HG03135 (cell line): ENCODE measurements around the gene C19orf85.
"Not testable (repeated sequence)": the region's sequence is repeated elsewhere in the genome, so short reads cannot be mapped to it uniquely, and the experiment has no call there.

Source experiments
- ATAC-seq: cut with Tn5 transposase; IDR thresholded peaks from one replicate; pipeline ENCODE4 v1.9.1; 2021; ENCODE audit warnings: mild to moderate bottlenecking, moderate library complexity; ENCODE audit not compliant: unreplicated experiment

C19orf85 gene

GRCh38 chr19:55459950-55460657, 4.4 kb downstream of the C19orf85 start:
- no peak for ATAC-seq

DNA sequence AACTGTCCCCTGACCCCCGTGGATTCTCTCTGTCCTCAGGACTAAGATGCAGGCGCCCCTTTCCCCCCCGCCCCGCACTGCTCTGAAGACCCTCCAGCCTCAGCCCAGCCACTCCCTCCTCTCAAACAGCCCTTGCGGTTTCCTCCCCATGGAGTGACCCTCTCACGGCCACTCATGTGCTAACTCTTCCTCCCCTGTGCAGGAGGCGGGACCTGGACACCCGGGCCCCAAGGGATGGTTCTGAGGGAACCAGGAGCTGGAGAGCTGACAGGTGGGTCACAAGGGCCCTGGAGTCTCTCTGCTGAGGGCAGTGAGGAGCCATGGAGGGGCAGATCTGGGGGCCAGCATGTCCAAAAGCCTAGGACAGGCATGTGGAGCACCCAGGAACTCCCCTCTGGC, 5.0 kb downstream of the C19orf85 start:
- ATAC-seq, result no peak

- ATAC-seq, result no peak
These were observed 6.7 kb downstream of the C19orf85 start for GRCh38 chr19:55457683-55458457.

- ATAC-seq, result no peak
These were observed 8.2 kb downstream of the C19orf85 start for GRCh38 chr19:55456347-55456746.

DNA sequence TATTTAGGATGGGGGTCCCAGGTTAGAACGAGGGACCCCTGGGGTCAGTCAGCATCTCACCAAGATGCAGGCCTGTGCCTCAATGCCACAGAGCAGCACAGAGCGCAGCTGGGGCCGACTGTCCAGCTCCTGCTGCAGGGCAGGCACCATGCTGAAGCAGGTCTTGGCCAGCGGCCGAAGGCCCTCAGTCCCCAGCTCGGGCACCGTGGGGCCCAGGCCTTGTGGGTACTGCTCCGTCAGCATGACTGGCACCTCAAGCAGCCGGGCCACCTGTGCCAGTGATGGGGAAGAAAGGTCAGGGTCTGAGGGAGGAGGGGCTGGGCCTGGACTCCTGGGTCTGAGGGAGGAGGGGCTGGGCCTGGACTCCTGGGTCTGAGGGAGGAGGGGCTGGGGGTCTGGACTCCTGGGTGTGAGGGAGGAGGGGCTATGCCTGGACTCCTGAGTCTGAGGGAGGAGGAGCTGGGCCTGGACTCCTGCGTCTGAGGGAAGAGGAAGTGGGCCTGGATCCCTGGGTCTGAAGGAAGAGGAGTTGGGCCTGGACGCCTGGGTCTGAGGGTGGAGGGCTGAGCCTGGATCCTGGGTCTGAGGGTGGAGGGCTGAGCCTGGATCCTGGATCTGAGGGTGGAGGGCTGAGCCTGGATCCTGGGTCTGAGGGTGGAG, 8.8 kb downstream of the C19orf85 start:
- ATAC-seq, result no peak

GRCh38 chr19:55454787-55455243, 9.7 kb downstream of the C19orf85 start:
- no peak for ATAC-seq

GRCh38 chr19:55453511-55454260, 10.9 kb downstream of the C19orf85 start:
- no peak for ATAC-seq

GRCh38 chr19:55452749-55453346, 11.7 kb downstream of the C19orf85 start:
- ATAC-seq, result no peak

DNA sequence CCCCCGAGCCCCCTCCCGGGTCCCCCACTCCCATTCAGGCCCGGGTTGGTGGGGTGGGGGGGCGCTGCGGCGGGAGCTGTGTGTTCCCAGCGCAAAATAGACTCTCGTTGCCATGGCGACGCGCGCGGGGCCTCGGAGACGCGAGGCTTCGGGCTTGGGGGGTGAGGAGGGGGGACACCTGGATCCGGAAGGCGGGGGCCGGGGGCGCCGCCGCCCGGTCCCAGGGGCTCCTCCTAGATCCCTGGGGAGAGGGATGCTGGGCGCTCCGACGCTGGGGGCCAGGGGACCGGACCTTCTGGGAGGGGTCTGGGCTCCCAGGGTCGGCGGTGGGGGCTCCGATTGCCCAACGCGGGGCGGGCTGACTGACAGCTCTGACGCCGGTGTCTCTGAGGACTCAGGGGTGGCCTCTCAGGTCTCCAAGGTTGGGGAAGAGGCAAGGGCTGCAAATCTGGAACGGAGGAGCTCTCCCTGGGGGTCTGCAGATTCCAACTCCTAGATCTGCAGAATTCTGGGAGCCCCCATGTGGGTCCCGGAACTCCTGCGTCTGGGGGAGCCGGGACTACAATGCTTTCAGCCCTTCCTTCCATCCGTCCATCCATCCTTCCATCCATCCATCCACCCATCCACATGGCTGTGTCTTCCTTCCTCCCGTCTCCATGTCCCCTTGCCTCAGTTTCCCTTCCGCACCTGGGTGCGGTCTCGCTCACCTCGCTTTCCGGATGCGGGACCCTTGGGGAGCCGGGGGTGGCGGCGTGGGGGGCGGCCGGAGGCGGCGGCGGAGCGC, 12.4 kb downstream of the C19orf85 start:
- ATAC-seq, result no peak

GRCh38 chr19:55451163-55451964, 13.2 kb downstream of the C19orf85 start:
- ATAC-seq, result no peak

- ATAC-seq, result no peak
These were observed 15.1 kb downstream of the C19orf85 start for GRCh38 chr19:55449469-55449868.

- not testable (repeated sequence) for ATAC-seq
These were observed 16.4 kb downstream of the C19orf85 start for GRCh38 chr19:55448175-55448490.

GRCh38 chr19:55447421-55448174, 17.0 kb downstream of the C19orf85 start:
- ATAC-seq, result no peak

DNA sequence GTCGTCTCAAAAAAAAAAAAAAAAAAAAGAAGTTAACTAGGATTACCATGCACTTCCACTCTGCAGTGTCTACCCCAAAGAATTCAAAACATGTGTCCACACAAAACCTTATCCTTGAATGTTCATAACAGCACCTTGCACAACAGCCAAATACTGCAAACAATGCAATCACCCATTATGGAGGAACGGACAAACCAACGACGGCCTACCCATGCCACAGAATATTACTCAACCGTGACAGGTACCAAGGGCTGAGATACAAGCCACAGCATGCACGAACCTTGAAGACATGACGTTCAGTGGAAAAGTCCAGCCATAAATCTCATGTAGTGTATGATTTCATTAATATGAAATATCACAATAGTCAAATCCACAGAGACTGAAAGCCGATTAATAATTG, 18.5 kb downstream of the C19orf85 start:
- no peak for ATAC-seq

- ATAC-seq, result no peak
These were observed 19.9 kb downstream of the C19orf85 start for GRCh38 chr19:55444646-55445045.

DNA sequence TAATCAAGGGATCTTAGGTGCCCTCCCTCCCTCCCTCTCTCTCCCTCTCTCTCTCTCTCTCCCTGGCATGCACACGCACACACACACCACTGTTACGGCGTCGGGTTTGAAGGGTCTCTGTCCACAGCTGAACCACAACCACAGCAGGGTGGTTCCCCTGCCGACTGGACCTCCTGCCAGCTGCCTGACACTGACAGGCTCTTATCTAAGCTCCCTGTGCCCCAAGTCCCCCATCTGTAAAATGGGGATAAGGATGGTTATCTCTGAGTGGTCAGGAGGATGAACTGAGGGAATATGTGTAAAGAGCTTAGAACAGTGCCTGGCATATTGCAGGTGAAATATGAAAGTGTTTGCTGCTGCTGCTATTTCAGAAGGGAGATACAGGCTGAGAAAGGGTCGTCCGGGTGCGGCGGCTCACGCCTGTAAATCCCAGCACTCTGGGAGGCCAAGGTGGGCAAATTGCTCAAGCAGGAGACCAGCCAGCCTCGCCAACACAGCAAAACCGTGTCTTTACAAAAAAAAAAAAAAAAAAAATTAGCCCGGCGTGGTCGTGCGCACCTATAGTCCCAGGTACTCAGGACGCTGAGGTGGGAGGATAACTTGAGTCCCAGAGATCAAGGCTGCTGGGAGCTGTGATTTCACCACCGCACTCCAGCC, 20.6 kb downstream of the C19orf85 start:
- no peak for ATAC-seq

DNA sequence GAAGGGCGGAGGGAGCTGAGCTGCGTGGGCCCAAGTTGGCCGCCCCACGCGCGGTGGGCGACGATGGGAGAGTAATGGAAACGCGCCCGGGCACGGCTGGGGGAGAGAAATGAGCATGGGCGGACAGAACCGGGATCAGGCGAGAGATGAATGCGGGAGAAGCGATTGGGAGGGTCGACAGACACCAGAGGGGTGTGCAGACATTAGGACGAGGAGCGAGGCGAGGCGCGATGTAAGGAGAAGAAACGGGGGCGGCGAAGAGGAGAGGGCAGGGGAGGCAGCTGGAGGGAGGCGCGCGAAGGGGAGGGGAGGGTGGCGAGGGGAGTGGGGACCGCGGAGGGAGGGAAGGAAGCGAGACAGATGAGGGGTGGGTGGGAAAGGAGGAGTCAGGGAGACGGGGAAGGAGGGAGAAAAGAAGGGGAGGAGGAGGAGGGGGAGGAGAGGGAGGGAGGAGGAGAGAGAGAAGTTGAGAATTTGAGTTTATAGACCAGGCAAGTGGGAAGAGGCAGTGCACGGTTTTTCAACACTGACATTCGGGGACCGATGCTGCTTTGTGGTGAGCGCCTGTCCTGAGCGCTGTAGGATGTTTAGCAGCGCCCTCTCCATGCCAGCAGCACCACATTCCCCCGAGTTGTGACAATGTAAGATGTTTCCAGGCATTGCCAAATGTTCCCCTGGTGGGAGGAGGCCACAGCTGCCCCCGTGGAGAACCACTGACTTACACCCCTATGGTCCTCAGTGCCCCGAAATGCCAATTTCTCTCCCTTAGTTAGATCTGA, 21.3 kb downstream of the C19orf85 start, which contains the start of gene SHISA7:
SHISA7 (minus strand) TSS at position 256 of the 779 bp plus-strand sequence. CDS start 437 bp downstream, outside the sequence.
- ATAC-seq, result no peak
